Measurements from ENCODE around the gene DLX1. TPM values are rescaled to one million over a fixed set of nuclear protein-coding genes. Genes with fewer than 3 reads are reported as not detected.
"Not testable (repeated sequence)": the region's sequence is repeated elsewhere in the genome, so short reads cannot be mapped to it uniquely, and the experiment has no call there.

The DLX1 gene
- total RNA-seq, 1 experiment from 2014 or later, result 0.87 TPM

GRCh38 chr2:172137109-172137508, 51.8 kb downstream of the DLX1 start:
- 0 out of 2 replicates have a peak, but pooled peaks cover 4% of the 10 kb centered on the region for H3K9me3 ChIP-seq (ENCODE audit: insufficient read depth, low read depth)
- TF ChIP-seq EZH2 (IDR thresholded peaks at IDR 0.05; ENCODE audit: low read depth) (no peak), CTCF (conservative IDR thresholded peaks at IDR 0.05) (no peak)
- H2AFZ ChIP-seq, result no peak overlapping the region
- H3K9me2 ChIP-seq (ENCODE audit: insufficient read depth), result no peaks in the 10 kb centered on the region
- H3K27me3 ChIP-seq (ENCODE audit: insufficient read depth, low read depth), result no peaks in the 10 kb centered on the region
- H3K4me3 ChIP-seq, result no peak overlapping the region
- POLR2A ChIA-PET (ENCODE audit: unreplicated experiment), result no interaction called here
- H3K4me1 ChIP-seq (replicated peaks; ENCODE audit: insufficient read depth), result no peaks in the 10 kb centered on the region
- no TSS peak for BruUV-seq (replicated peaks)
- no peaks in the 10 kb centered on the region for H3K79me2 ChIP-seq (ENCODE audit: low read depth)
- H3K27ac ChIP-seq, result no peak overlapping the region
- CTCF ChIA-PET, result interaction anchor here (0.6 kb wide), 1 partner anchor 130 kb away, joined by 7 read pairs; no protein-coding TSS in a partner anchor
- H4K20me1 ChIP-seq (ENCODE audit: insufficient read depth), result no peaks in the 10 kb centered on the region
- peak in 1 of 2 experiments; percentile 54 for DNase-seq
- no peaks in the 10 kb centered on the region for H3F3A ChIP-seq (ENCODE audit: insufficient read depth, low read depth)
- no peak overlapping the region for H3K4me2 ChIP-seq
- intact Hi-C loops (cut with micrococcal nuclease; ENCODE audit: unreplicated experiment), result no loop called here
- H3K36me3 ChIP-seq (ENCODE audit: low read depth), result no peaks in the 10 kb centered on the region

DNA sequence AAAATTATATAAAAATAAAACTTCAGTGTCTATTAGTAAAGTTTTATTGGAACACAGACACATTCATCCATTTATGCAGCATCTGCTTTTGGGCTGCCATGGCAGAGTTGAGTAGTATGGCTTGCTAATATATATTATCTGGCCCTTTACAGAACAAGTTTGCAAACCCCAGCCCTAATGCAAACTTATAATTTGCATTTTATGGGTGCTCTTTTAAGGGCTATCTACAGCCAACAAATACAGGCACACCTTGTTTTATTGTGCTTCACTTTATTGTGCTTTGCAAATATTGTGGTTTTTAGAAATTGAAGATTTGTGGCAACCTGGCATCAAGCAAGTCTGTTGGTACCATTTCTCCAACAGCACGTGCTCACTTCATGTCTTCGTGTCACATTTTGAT, 52.6 kb downstream of the DLX1 start:
- Histone ChIP-seq H3K4me3 (no peak overlapping the region), H3K4me1 (replicated peaks; ENCODE audit: insufficient read depth) (no peaks in the 10 kb centered on the region), H3F3A (ENCODE audit: insufficient read depth, low read depth) (no peaks in the 10 kb centered on the region), H3K27me3 (ENCODE audit: insufficient read depth, low read depth) (no peaks in the 10 kb centered on the region), H3K4me2 (no peak overlapping the region), H3K27ac (no peak overlapping the region), H3K36me3 (ENCODE audit: low read depth) (no peaks in the 10 kb centered on the region), H4K20me1 (ENCODE audit: insufficient read depth) (no peaks in the 10 kb centered on the region), H2AFZ (no peak overlapping the region), H3K9me3 (ENCODE audit: insufficient read depth, low read depth) (0 out of 2 replicates have a peak, but pooled peaks cover 4% of the 10 kb centered on the region), H3K79me2 (ENCODE audit: low read depth) (no peaks in the 10 kb centered on the region), H3K9me2 (ENCODE audit: insufficient read depth) (no peaks in the 10 kb centered on the region)
- TF ChIP-seq CTCF (conservative IDR thresholded peaks at IDR 0.05) (no peak), EZH2 (IDR thresholded peaks at IDR 0.05; ENCODE audit: low read depth) (no peak)
- ChIA-PET CTCF (no interaction called here), POLR2A (ENCODE audit: unreplicated experiment) (no interaction called here)
- BruUV-seq (replicated peaks), result no TSS peak
- intact Hi-C loops (cut with micrococcal nuclease; ENCODE audit: unreplicated experiment), result no loop called here
- DNase-seq, result no peak

- DNase-seq; POLR2A ChIA-PET (ENCODE audit: unreplicated experiment); H4K20me1 ChIP-seq (ENCODE audit: insufficient read depth); H2AFZ ChIP-seq; H3K36me3 ChIP-seq (ENCODE audit: low read depth); H3K4me1 ChIP-seq (replicated peaks; ENCODE audit: insufficient read depth); H3K4me2 ChIP-seq; H3K27me3 ChIP-seq (ENCODE audit: insufficient read depth, low read depth); H3K9me2 ChIP-seq (ENCODE audit: insufficient read depth); H3K27ac ChIP-seq; H3F3A ChIP-seq (ENCODE audit: insufficient read depth, low read depth); BruUV-seq (replicated peaks); CTCF ChIA-PET; H3K9me3 ChIP-seq (ENCODE audit: insufficient read depth, low read depth); H3K79me2 ChIP-seq (ENCODE audit: low read depth); intact Hi-C loops (cut with micrococcal nuclease; ENCODE audit: unreplicated experiment); H3K4me3 ChIP-seq: not testable (repeated sequence)
Measured at GRCh38 chr2:172138727-172139126, 53.4 kb downstream of the DLX1 start.

Other genes starting within 250 kb of the DLX1 start
- 25.9 and 28.8 TPM in 2 replicates for gene SLC25A12, start 191.3 kb upstream of the DLX1 start, total RNA-seq (2021)
- gene HAT1, start 163.0 kb upstream of the DLX1 start, total RNA-seq (2021), result 96.4 and 132 TPM in 2 replicates
- 21.5 and 32.4 TPM in 2 replicates for gene METAP1D, start 85.6 kb upstream of the DLX1 start, total RNA-seq (2021)
- gene DLX2, start 17.4 kb downstream of the DLX1 start, total RNA-seq (2021), result 0.65 and 0.76 TPM in 2 replicates

Measured in PC-9 (cell line).